ENCODE measurements around the gene ADGRG4. TPM values are rescaled to one million over a fixed set of nuclear protein-coding genes. Genes with fewer than 3 reads are reported as not detected.

The ADGRG4 gene
- total and polyA plus RNA-seq, 2 of the 8 experiments (the other 6 are each of a cell fraction or from before 2014, with no cell fraction given): not detected

- Histone ChIP-seq H3K23me2 (ENCODE audit: low read depth, low read length) (no peaks in the 10 kb centered on the region), H2BK15ac (ENCODE audit: low read length) (no peak overlapping the region), H4K8ac (ENCODE audit: extremely low read depth, insufficient read depth, low read length) (no peak overlapping the region), H3K9ac (replicated peaks in 1 of 4; ENCODE audit: extremely low read depth in 1 of 4, low read depth in 3 of 4, low read length in 3 of 4) (no peak overlapping the region), H3K4ac (replicated peaks; ENCODE audit: insufficient read length, low read depth, low read length) (no peak overlapping the region), H3K79me1 (ENCODE audit: low read depth, low read length) (no peaks in the 10 kb centered on the region), H3K36me3 (ENCODE audit: control insufficient read depth in 2 of 4, insufficient read depth in 4 of 4, low read length in 3 of 4) (no peaks in the 10 kb centered on the region), H2AK5ac (ENCODE audit: low read depth, low read length) (no peak overlapping the region), H3K4me2 (ENCODE audit: insufficient read depth in 1 of 2, low read depth in 2 of 2, low read length in 2 of 2) (no peak overlapping the region), H2AFZ (ENCODE audit: low read length) (no peak overlapping the region), H2BK120ac (replicated peaks; ENCODE audit: low read depth, low read length) (no peak overlapping the region), H3K9me3 (ENCODE audit: insufficient read depth in 2 of 2, low read depth in 1 of 2, low read length in 1 of 2) (no peaks in the 10 kb centered on the region), H3K56ac (replicated peaks; ENCODE audit: insufficient read length, low read depth, low read length) (no peak overlapping the region), H4K20me1 (replicated peaks in 1 of 2; ENCODE audit: control insufficient read depth in 1 of 2, insufficient read depth in 2 of 2, low read length in 2 of 2) (no peaks in the 10 kb centered on the region), H3K27me3 (replicated peaks in 1 of 4; ENCODE audit: control insufficient read depth in 3 of 4, extremely low read depth in 1 of 4, insufficient read depth in 3 of 4, low read length in 3 of 4) (no peaks in the 10 kb centered on the region), H3K27ac (ENCODE audit: low read depth, low read length) (no peak overlapping the region), H2BK5ac (ENCODE audit: low read depth, low read length) (no peak overlapping the region), H3K18ac (ENCODE audit: extremely low read depth, low read length) (no peak overlapping the region), H3K14ac (ENCODE audit: insufficient read length) (no peak overlapping the region), H4K5ac (ENCODE audit: insufficient read length, low read depth, low read length) (no peak overlapping the region), H3K79me2 (ENCODE audit: control insufficient read depth in 1 of 2, insufficient read depth in 2 of 2, low read length in 2 of 2) (no peaks in the 10 kb centered on the region), H2BK20ac (ENCODE audit: low read length) (no peak overlapping the region), H3K4me3 (ENCODE audit: extremely low read depth in 1 of 4, insufficient read depth in 2 of 4, low read depth in 3 of 4, low read length in 4 of 4) (no peak overlapping the region), H4K91ac (replicated peaks; ENCODE audit: insufficient read length, low read length) (no peak overlapping the region), H3K23ac (ENCODE audit: insufficient read length) (no peak overlapping the region), H3K4me1 (replicated peaks in 1 of 4; ENCODE audit: control insufficient read depth in 3 of 4, insufficient read depth in 4 of 4, low read length in 3 of 4) (no peaks in the 10 kb centered on the region), H2BK12ac (ENCODE audit: low read depth, low read length) (no peak overlapping the region)
- FAIRE-seq (no peak), DNase-seq (ENCODE audit: low read depth in 1 of 2, low spot score in 2 of 2) (no peak)
- WGBS, 2 experiments (ENCODE audit: extremely low coverage in 1 of 2, insufficient coverage in 1 of 2, insufficient read length in 1 of 2, insufficient replicate concordance in 2 of 2, low coverage in 1 of 2, low lambda C conversion rate in 2 of 2, missing lambda C conversion rate in 1 of 2): 57% methylated on average over 1 of the region's 1 CpG; no CpG with 5 or more reads in 1 of the 2 experiments
- CTCF ChIA-PET (ENCODE audit: partially characterized antibody): interaction anchor here (0.7 to 1.6 kb wide), 3 partner anchors 43 to 198 kb away, joined by 3 read pairs; no protein-coding TSS in a partner anchor
- POLR2A ChIA-PET (ENCODE audit: partially characterized antibody): no interaction called here
- TF ChIP-seq GABPA (IDR thresholded peaks at IDR 0.05; ENCODE audit: borderline replicate concordance, insufficient read depth, low read length) (no peak), EGR1 (IDR thresholded peaks at IDR 0.05; ENCODE audit: borderline replicate concordance, low read depth, low read length) (no peak), ATF3 (IDR thresholded peaks at IDR 0.05; ENCODE audit: insufficient read depth, low read depth, low read length) (no peak), GTF2F1 (IDR thresholded peaks at IDR 0.05; ENCODE audit: borderline replicate concordance, low read depth, low read length) (no peak), ASH2L (IDR thresholded peaks at IDR 0.05; ENCODE audit: low read length) (no peak), TAF1 (IDR thresholded peaks at IDR 0.05; ENCODE audit: low read depth, low read length) (no peak), CBX8 (IDR thresholded peaks at IDR 0.05; ENCODE audit: borderline replicate concordance, low read depth, low read length) (no peak), PHF8 (conservative IDR thresholded peaks at IDR 0.05; ENCODE audit: low read depth, low read length) (no peak), TEAD4 (IDR thresholded peaks at IDR 0.05; ENCODE audit: low read depth, low read length) (no peak)
Observed at GRCh38 chrX:136380010-136380769, 79.4 kb downstream of the ADGRG4 start.
